BJ (cell line): ENCODE data around the gene ZNF563. TPM values are rescaled to one million over a fixed set of nuclear protein-coding genes. Genes with fewer than 3 reads are reported as not detected.

Experiments
- CTCF ChIA-PET: fragments of 350-600 bp; formaldehyde crosslinking; extraction: SDS; loops from one replicate; lab custom pipeline; 2021; ENCODE audit warnings: antibody characterized with exemption, inconsistent platforms; lab: Yijun Ruan, JAX
- POLR2A ChIA-PET: fragments of 300-600 bp; sonication (Branson Sonifier 250); formaldehyde crosslinking; extraction: SDS; loops from one replicate; lab custom pipeline; 2021; ENCODE audit warnings: antibody characterized with exemption; lab: Charles Lee
- DNase-seq: peaks from one replicate; pipeline ENCODE4 v3.0.0-alpha.2; 2011; ENCODE audit warnings: low read depth
- H3K27me3 ChIP-seq: 2 replicates; pipeline ENCODE4 v1.6.0; 2011; ENCODE audit warnings: low read length; ENCODE audit not compliant: control insufficient read depth, insufficient read depth
- H3K36me3 ChIP-seq: 2 replicates; pipeline ENCODE4 v1.5.1; 2011; ENCODE audit warnings: low read length; ENCODE audit not compliant: control insufficient read depth, insufficient read depth
- H3K4me3 ChIP-seq: 2 replicates; pipeline ENCODE4 v1.5.1; 2011; ENCODE audit warnings: low read depth, mild to moderate bottlenecking, control low read depth, low read length
- polyA plus RNA-seq: library from polyadenylated mRNA; depleted of rRNA; stranded (reverse); fragments of >200 nt; gene quantifications from 2 replicates; pipeline ENCODE4 v1.2.3, GENCODE V29; 2011
- TF ChIP-seq, protein P1 (sequence below): IDR thresholded peaks from 2 replicates; pipeline ENCODE4 v1.5.1; 2011; ENCODE audit warnings: low read depth, mild to moderate bottlenecking, control low read depth, inconsistent platforms, low read length, moderate library complexity; ENCODE audit not compliant: insufficient read depth

The ZNF563 gene
- polyA plus RNA-seq, 1 experiment: 1.4 TPM

DNA sequence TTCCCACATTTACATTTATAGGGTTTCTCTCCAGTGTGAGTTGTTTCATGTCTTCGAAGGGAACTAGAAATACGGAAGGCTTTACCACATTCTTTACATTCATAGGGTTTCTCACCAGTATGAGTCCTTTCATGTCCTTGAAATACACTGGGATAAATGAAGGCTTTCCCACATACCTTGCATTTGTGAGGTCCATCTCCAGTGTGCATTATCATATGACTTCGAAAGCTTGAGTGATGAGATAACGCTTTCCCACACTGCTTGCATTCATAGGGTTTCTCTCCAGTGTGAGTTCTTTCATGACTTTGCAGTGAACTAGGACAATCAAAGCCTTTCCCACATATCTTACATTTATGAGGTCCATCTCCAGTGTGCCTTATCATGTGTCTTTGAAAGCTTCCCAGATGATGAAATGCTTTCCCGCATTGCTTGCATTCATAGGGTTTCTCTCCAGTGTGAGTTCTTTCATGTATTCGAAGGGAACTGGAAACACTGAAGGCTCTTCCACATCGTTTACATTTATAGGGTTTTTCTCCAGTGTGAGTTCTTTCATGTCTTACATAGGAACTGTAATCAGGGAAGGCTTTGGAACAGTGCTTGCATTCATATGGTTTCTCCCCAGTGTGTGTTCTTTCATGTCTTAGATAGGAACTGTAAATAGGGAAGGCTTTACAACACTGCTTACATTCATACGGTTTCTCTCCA is 16.9 kb upstream of the ZNF563 start:
- POLR2A ChIA-PET: no interaction called here
- TF ChIP-seq, protein P1, sequence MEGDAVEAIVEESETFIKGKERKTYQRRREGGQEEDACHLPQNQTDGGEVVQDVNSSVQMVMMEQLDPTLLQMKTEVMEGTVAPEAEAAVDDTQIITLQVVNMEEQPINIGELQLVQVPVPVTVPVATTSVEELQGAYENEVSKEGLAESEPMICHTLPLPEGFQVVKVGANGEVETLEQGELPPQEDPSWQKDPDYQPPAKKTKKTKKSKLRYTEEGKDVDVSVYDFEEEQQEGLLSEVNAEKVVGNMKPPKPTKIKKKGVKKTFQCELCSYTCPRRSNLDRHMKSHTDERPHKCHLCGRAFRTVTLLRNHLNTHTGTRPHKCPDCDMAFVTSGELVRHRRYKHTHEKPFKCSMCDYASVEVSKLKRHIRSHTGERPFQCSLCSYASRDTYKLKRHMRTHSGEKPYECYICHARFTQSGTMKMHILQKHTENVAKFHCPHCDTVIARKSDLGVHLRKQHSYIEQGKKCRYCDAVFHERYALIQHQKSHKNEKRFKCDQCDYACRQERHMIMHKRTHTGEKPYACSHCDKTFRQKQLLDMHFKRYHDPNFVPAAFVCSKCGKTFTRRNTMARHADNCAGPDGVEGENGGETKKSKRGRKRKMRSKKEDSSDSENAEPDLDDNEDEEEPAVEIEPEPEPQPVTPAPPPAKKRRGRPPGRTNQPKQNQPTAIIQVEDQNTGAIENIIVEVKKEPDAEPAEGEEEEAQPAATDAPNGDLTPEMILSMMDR: no peak
- Histone ChIP-seq H3K36me3 (0 out of 2 replicates have a peak, but pooled peaks cover 1% of the 10 kb centered on the region), H3K4me3 (no peak overlapping the region), H3K27me3 (no peaks in the 10 kb centered on the region)
- CTCF ChIA-PET: no interaction called here
- no peak for DNase-seq

DNA sequence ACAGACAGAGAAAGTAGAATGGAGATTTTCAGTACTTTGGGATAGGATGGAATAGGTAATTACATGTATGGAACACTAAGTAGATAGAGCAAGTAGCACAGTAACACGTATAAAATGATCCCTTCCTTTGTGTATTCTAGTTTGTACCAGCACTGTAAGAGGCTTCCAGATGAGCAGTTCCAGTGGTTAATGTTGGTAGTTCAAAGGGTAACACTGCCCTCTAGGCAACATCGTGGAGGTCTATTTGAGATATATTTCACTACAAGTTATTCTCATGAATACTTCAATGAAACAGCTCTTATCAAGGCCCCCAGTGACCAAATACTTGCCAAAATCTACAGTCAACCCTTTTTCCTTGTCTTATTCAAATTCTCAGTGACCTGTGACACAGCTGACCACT is 13.5 kb upstream of the ZNF563 start:
- no peak for DNase-seq
- Histone ChIP-seq H3K4me3 (no peak overlapping the region), H3K36me3 (0 out of 2 replicates have a peak, but pooled peaks cover 1% of the 10 kb centered on the region), H3K27me3 (no peaks in the 10 kb centered on the region)
- ChIA-PET POLR2A (no interaction called here), CTCF (no interaction called here)
- TF ChIP-seq, protein P1: no peak

DNA sequence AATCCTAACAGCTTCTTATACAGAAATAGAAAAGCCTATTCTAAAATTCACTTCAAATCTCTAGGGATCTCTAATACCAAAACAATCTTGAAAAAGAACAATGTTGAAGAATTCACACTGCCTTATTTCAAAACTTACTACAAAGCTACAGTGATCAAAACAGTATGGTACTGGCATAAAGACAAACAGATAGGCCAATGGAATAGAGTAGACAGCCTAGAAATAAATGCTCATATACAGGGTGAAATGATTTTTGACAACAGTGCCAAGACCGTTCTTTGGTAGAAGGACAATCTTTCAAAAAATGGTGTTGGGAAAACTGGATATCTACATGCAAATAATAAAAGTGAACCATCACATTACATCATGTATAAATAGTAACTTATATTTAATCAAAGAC is 11.8 kb upstream of the ZNF563 start:
- POLR2A ChIA-PET: no interaction called here
- CTCF ChIA-PET: no interaction called here
- H3K27me3 ChIP-seq: no peaks in the 10 kb centered on the region
- H3K36me3 ChIP-seq: no peaks in the 10 kb centered on the region
- DNase-seq: no peak
- TF ChIP-seq, protein P1: no peak
- no peak overlapping the region for H3K4me3 ChIP-seq

DNA sequence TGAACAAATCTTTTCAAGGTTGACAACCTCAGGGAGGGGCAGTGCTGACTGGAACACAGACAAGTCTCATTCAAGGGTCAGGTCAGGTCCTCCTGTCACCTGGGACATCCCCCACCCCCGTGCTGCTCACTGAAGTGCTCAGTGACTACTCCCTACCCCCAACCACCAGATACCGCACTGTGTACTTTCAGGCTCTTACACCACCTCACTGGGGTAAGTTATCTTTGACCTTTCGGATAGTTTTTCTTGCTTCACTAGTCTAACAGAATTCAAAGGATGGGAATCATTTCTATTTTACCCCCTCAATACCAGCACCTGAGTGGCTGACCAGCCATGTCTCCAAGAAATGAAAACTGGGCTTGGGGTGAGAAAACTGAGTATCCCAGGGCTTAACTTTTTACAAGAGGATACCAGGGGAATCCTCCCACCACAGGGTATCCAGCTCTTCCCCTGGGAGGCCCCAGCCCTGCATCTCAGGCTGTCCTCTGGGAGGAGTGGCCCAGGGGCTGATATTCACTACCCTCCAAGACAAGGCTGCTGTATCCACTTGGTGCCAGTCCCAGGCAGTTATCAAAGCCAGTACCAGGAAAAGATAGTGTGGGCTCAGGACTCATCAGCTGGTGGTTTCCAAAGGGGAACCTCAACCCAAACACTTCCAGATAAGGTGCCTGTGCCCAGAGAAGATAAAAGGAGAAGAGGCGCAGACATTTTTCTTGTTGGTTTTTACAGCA is 2.1 kb downstream of the ZNF563 start:
- H3K27me3 ChIP-seq: no peaks in the 10 kb centered on the region
- TF ChIP-seq, protein P1: no peak
- H3K36me3 ChIP-seq: no peaks in the 10 kb centered on the region
- H3K4me3 ChIP-seq: no peak overlapping the region
- CTCF ChIA-PET: no interaction called here
- no peak for DNase-seq
- POLR2A ChIA-PET: no interaction called here

DNA sequence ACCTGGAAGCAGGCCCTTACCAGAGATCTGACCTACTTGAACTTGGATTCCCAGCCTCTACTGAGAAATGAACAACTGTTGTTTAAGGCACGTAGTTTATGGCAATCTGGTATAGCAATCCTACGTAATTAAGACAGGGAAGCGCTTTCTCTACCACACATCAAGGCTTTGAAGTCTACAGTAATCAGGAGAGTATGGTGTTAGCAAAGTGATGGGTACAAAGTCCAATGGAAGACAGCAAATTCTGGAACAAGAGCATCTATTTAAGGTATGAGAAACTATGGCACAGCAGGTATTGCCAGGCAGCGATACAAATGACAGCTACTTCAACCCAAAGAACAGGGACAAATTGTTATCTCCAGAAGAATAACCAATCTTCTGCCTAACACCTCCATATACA is 3.1 kb downstream of the ZNF563 start:
- no peak for DNase-seq
- H3K27me3 ChIP-seq: no peaks in the 10 kb centered on the region
- TF ChIP-seq, protein P1: no peak
- H3K36me3 ChIP-seq: no peaks in the 10 kb centered on the region
- CTCF ChIA-PET: no interaction called here
- H3K4me3 ChIP-seq: no peak overlapping the region
- POLR2A ChIA-PET: no interaction called here
